ENCODE measurements around the gene EML6. TPM values are rescaled to one million over a fixed set of nuclear protein-coding genes. Genes with fewer than 3 reads are reported as not detected.

Gene EML6
- total RNA-seq, 4 donors from 2014 or later = 0.63 to 9.0 (median 1.2) TPM

DNA sequence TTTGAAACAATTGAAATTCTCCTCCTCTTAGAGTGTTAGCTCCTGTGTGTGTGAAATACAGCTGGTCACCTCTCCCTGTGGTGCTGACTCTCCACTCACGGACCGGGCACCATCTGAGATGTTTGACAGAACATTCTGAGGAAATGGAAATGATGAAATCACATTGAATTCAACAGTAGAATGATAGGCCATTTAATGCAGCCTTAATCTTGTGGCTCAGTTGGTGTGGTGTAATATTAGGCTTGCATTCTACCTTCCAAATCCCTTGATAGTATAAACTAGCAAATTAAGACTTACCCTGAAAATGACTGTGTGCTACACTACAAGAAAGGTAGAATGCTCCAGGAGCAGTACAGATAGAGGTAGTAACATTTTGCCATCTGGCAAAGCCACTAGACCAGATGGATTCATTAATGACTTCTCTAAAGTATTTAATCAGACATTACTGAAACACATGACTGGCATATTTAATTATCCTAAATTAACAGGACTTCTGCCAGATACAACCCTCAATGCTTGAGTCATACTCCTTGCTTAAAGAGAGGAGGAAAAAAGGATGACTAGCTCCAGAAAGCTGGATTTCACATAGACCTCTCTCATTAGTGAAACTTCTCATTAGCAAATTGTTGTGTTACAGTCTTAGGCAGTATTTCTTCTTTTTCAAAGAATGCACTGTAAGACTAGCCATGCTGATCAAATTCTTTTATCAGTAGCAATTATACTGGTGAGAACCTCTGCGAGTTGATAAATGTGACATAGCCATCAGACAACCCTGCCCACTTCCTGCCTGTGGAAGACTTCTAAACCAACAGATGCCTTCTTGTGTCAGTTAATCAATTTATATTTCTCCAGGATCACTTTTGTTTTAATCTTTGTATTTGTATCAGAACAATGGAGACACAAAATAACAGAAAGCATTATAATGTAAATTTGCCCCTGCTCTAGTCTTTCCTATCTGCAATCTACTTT, 80.6 kb downstream of the EML6 start:
- ATAC-seq (ENCODE audit: low FRiP score) (no peak), DNase-seq (ENCODE audit: low spot score) (no peak)
- no peak for TF ChIP-seq CTCF (IDR thresholded peaks at IDR 0.05)

GRCh38 chr2:54805255-54805654, 81.8 kb downstream of the EML6 start:
- DNase-seq (ENCODE audit: low spot score) (no peak), ATAC-seq (ENCODE audit: low FRiP score) (no peak)
- TF ChIP-seq CTCF (IDR thresholded peaks at IDR 0.05) = no peak

DNA sequence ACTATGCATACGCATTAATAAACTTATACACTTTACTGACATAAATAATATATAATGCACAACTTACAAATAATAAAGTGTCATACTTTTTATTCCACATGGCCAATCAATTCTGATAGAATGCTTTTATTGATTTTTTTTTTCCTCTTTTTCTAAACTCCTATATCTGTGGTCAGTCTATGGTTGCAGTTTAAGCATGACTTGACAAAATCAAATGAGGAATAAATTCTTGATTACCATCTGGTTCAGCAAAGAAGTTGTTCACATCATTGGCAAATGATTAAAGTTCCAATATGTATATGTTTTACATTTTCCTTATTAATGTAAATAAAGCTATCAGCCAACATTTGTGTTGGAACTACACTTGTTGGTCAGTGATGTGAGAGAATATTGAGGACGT, 83.5 kb downstream of the EML6 start:
- TF ChIP-seq CTCF (IDR thresholded peaks at IDR 0.05) = no peak
- no peak for DNase-seq (ENCODE audit: low spot score)
- ATAC-seq (ENCODE audit: low FRiP score) = no peak

GRCh38 chr2:54808661-54809060, 85.2 kb downstream of the EML6 start:
- TF ChIP-seq CTCF (IDR thresholded peaks at IDR 0.05) = no peak
- DNase-seq (ENCODE audit: low spot score) (no peak), ATAC-seq (ENCODE audit: low FRiP score) (no peak)

DNA sequence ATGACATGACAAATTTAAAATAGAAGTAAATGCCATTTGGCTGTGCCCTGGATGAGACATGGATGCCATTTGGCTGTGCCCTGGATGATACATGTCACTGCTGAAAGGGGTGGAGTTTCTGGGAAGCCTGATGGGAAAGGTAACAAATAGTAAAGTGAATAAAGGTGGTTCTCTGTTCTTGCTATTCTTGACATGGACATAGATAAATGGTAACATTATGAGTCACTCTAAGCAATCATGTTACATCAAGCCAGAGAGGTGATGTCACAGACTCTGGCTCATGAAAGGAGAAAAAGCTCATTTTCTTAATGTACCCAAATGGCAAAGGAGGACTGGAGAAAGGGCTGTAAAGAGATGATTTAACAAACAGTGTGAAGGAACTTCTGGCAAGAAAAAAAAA, 86.4 kb downstream of the EML6 start:
- no peak for ATAC-seq (ENCODE audit: low FRiP score)
- DNase-seq (ENCODE audit: low spot score) = no peak
- no peak for TF ChIP-seq CTCF (IDR thresholded peaks at IDR 0.05)

- DNase-seq (ENCODE audit: low spot score) (no peak), ATAC-seq (ENCODE audit: low FRiP score) (no peak)
- TF ChIP-seq CTCF (IDR thresholded peaks at IDR 0.05) = no peak
Measured at GRCh38 chr2:54810246-54810645, 86.8 kb downstream of the EML6 start.

DNA sequence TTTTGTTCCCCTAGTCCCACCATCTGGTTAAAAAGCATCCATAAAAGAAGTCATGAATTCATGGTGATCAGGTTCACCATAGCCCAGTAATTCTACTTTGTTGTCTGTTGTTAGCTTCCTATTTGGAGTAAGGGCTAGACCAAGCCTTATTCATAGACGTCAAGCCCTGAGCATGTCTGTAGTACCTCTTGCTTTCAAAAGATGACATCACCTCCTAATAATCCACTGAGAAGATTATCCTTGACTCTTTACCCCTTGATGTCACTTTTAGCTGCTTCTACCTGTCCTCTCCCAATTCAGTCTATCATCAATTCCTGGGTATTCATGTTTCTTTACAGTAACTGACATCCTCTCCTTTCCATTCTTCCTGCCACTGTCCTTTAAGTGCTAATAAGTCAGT, 90.1 kb downstream of the EML6 start:
- no peak for TF ChIP-seq CTCF (IDR thresholded peaks at IDR 0.05)
- DNase-seq (ENCODE audit: low spot score) (no peak), ATAC-seq (ENCODE audit: low FRiP score) (no peak)
